Measurements from ENCODE around the gene SH3PXD2A.
"Not testable (repeated sequence)": the region's sequence is repeated elsewhere in the genome, so short reads cannot be mapped to it uniquely, and the experiment has no call there.

SH3PXD2A gene

DNA sequence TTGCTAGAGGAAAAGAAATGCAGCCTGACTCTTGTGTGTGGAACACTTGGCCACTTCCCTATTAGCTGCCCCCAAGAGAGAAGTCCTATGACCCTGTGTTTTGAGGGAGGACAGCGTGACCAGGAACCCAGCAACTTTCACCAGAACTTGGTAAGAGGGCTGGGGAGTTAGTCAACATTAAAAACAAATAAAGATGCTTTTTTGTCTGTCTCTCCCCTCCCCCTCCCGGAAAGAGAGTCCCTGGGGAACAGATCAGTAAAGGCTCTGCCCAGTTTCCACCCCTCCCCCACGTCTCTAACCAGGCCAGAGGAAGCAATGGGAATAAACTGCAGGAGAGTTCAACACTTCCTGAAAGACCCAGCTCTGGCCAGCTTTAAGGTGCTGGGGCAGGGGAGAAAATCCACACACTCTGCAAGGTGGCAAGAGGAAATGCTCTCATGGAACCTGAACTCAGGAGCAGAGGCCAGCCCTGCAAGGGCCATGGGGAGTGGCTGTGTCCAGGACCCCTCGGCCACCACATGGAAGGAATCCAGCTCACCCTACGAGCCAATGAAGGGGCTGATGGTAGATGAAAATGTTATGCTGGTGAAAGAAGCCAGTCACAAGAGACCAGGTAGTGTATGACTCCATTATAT, 21.5 kb downstream of the SH3PXD2A start:
- no peak for DNase-seq (ENCODE audit: low read depth in 2 of 2)

DNA sequence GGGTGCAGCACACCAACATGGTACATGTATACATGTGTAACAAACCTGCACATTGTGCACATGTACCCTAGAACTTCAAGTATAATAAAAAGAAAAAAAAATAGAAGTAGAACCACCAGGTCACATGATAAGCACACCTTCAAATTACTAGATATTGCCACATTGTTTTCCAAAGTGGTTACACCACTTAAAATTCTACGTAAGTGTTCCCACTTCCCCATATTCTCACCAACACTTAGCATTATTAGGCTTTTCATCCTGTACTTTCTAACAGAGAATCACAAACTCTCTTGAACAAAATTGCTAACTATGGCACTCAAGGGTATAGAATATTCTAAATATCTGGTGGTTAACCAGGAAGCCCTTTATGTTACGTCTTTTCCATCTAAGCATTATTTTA, 22.6 kb downstream of the SH3PXD2A start:
- no peak for DNase-seq (ENCODE audit: low read depth in 2 of 2)

DNA sequence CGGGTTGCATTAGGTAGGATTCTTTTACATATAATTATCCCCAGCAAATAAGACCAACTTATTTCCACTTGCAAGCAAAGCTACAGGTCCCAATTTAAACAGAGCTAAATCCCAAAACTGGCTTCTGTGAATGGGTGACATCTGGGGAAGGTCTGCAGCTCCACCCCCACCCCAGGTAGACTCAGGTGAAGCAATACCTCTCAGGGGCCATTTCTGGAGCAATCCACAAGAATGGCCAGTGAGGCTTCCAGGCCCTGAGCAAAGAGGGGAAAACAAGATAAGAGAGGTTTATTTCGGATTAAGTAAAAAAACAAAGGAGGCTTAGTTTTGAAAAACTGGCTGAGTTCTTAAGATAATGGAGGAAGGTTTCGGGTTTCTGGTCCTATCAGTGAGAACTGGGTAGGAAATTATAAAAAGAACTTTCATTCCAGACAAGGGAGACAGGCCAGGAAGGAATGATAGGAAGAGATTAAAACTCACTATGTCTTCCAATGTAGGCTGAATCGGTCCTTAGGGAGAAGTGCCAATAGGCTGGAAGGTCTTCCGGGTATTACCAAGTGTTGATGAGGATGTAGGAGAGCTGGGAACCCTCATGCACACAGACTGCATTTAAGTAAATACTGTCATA, 25.4 kb downstream of the SH3PXD2A start:
- no peak for DNase-seq (ENCODE audit: low read depth in 2 of 2)

DNA sequence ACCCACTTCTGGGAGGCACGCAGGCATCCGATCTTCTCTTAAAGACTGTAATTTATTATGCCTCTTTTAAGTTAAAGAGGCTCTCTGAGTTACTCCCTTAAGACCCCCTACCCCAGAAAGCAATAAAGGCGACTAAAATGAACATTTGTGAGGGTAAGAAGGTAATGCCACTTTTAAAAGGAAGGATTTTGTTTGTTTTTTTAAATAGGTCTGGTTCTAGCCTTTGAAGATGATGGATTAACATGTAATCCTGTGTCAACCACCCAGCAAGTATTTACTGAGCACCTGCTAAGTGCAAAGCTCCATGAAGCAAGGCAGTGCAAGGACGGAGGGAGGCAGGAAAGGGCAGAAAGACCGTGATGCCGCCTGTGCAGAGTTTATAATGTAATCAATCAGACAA, 26.1 kb downstream of the SH3PXD2A start:
- no peak for DNase-seq (ENCODE audit: low read depth in 2 of 2)

DNA sequence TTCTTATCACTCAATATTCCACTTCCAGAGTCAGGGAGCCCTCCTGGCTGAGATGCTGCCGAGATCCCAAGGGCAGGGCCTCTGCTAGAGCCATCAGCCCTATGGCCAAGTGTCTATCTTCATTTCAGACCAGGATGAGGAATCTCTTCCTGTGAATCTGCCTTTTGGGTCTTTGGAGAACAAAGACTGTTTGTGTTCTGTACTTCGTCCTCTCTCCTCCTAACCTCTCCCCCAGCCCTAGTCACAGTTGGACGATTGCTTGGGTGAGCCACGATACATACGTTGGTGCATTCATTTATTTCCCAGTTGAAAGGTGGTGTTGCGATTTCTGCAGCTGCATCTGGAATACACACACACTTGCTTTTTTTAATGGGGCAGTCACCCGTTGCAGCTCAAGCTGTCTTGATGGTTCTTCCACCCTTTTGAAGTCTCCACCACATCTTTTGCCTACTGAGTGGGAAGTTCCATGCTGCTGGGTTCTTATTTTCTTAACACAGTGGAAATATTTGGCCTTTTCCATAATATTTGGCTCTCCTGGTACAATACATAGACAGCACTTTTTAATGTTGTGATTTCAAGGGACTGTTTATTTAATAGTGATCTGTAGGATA, 26.7 kb downstream of the SH3PXD2A start:
- no peak for DNase-seq (ENCODE audit: low read depth in 2 of 2)

DNA sequence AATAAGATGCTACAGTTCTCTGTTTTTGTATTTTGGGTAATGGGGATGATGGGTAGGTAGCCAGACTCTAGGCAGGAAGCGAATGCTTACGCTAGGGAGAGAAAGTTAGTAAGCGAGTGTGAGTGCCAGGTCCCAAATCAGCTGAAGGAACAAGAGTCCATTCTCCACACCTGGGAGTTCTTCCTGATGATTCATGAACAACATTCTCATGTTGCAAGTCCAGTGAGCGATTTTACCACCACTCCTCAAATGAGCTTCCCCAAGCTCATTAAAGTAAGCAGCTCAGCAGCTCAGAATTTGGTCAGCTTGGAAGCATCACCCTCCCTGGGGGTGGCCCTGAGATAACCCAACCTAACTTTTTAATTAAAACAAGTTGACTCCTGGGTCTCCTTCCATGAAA, 27.3 kb downstream of the SH3PXD2A start:
- DNase-seq (ENCODE audit: low read depth in 2 of 2), result no peak

DNA sequence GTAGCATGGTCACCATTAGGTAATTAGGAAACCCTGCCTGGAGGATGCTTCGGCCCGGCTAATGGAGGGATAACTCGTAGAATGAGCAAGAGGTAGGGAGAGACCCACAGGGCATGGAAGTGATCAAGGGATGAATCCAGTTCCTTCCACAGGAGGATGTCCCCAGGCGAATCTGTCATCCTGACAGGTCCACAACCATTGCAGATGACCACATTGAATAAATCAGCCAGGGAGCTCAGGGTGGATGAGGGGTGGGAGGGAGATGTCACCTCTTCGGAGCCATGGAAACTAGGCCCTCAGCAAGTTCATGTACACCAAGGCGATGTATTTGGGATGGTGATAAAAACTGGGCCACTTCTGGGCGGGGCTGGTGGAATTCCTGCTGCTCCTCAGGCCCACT, 28.5 kb downstream of the SH3PXD2A start:
- no peak for DNase-seq (ENCODE audit: low read depth in 2 of 2)

DNA sequence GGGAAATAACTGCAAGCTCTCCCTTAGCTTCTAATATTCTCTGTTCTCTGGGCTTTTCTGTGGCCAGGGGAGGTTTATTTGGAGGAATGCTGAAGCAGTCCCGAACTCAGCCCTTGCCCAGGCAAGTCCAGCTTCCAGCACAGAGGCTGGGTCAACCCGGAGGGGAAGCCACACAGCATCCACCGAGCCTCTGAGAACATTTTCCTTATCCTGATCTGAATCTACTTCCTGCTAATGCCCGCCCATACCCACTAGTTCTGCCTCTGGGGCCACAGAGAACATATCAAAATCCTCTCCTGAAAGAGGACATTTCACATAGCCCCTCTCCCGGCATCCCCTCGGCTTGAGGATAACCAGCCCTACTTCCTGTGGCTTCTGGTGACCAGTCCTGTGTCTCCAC, 31.1 kb downstream of the SH3PXD2A start:
- no peak for DNase-seq (ENCODE audit: low read depth in 2 of 2)

DNA sequence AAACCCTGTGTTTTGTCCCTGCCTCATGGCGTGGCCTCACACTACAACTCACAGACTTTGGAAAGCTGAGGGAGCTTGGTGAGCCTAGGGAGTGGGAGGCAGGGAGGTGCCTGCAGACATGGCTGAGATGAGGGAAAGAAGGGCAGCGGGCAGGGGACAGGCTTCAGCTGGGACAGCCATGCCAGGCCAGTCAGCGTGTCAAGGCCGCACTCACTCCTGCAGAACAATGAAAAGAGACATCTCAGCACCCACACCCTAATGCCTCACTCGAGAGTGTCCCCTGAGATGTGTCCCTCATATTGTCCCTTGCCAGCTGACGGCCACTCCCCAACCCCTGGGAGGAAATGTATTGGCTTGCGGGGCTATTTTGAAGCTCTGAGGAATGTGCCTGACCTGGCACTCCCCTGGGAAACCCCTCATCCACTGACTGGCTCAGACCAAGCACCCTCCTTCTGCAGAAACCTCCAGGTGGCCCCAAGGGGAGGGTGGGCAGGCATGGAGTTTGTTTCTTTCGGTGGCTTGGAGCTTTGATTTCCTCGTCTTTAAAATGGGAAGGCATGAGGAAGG, 31.6 kb downstream of the SH3PXD2A start:
- DNase-seq (ENCODE audit: low read depth in 2 of 2), result no peak

DNA sequence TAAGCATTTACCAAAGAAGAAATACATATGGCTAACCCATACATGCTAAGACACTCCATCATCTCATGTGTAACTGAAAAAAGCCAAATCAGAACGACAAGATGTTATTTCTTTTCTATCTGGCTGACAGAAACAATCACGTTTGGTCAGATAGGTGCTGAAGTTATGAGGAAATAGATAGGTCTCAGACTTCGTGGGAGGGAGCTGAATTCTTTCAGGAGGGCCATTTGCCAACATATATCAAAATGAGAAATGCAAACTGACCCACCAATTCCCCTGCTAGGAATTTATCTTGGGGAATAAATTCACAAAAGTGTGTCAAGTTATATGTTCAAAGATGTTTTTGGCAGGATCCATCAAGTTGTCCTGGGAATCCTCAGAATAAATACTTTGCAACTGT, 32.6 kb downstream of the SH3PXD2A start:
- DNase-seq (ENCODE audit: low read depth in 2 of 2), result no peak

DNA sequence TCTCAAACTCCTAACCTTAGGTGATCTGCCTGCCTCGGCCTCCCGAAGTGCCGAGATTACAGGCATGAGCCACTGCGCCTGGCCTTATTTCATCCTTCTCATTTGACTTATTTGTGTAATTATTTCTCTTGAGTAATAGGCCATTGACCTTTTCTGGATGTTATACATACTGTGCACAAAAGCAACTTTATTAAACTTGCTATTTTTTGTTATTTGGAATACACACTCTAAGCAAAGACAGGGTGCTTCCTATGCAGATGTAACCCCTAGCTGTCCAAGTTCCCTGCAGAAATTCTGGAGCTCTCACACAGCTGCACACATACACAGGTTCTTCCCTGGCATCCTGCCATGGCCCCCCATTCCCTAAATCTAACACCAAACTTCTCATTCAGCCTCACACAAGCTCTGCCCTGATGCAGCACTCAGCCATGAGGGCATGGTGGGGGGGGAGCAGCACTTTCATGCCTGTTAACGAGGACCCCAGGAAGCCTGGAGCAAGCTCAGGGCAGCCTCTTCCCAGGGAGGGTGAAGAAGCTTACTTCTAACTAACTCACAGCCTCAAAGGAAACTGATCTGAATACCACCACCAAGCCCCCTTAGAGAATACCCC, 33.2 kb downstream of the SH3PXD2A start:
- no peak for DNase-seq (ENCODE audit: low read depth in 2 of 2)

DNA sequence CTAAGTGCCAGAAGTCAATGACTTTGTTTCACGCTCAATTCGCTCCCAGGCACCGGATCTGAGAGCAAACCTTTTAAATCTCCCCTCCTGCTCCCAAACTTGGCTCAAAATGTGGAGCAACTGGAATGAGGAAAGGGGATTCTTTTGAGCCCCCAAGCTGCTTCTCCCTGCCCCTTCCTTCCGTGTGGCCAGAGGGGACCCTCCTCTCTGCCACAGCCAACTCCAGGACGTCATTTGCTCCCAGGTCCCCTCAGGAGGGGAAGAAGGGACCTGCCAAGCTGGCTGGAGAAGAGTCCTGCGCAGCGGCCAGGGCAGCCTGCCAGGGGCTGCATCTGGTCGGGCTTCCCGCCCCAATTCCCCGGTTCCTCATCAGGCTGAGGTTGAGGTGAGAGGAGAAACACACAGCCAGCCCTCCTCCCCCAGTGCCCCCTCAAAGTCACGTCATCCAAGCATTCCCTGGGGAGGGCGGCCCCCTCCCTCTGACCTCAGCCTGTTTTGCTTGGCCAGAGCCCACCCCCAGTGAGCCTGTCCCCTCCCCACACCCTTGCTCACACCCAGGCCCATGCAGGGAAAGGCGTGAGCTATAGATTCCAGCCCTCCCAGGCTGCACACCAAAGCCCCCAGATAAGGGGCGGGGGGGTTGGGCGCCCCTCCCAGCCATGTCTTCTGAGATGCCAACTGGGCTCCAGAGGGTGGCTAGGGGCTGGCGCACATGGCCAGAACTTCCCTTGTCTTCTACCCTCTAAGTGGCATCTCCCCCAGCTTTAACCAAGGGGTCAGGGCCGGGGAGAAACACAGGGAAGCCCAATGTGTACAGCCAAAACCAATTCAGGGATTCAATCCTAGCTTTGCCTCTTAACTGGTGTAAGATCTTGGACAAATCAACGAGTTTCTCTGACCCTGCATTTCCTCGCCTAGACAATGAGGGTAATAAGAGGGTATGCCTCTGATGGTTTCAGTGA, 35.0 kb downstream of the SH3PXD2A start:
- no peak for DNase-seq (ENCODE audit: low read depth in 2 of 2)

DNA sequence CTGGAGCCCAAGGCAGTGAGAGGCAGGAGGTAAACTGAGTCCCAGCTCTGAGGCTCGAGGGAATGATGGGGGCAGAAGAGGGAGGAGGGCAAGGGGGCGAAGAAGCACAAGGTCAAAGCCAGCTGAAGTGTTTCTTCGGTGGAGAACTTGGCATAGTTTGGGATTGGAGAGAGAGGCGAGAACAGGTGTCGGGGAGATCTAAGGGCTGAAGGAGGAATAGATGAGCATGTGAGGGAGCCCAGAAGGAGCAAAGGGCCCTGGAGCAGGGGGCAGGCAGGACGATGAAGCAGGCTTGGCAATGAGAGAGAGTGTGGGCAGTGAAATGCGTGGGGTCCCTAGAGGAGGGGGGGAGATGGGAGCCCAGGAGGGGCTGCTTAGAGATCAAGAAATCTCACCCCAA, 35.9 kb downstream of the SH3PXD2A start:
- no peak for DNase-seq (ENCODE audit: low read depth in 2 of 2)

DNA sequence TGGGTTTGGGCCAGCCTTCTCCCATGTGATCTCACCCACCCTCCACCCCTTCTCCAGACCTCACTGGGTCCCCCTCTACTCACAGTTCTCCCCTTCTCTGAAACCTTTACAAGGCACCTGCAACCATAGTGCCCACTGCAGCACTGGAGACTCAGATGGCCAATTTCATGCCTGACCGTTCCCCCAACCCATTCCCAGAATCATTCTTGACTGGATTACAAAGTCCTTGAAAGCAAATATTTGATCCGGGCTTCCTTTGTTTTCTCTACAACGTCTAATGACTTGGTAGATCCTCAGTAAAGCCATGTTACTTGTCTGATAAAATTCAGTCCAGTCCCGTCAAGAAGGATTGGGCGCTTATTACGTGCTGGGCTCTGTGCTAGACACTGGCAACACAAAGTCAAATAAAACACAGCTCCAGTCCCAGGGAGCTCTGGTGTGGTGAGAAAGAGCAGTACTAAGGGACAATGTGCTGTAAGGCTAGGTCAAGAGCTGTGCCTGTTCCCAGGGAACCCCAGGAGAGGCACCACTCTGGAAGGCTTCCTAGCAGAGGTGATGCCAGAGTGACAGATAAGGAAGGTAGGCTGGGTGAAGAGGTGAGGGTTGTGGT, 36.5 kb downstream of the SH3PXD2A start:
- DNase-seq (ENCODE audit: low read depth in 2 of 2), result no peak

DNA sequence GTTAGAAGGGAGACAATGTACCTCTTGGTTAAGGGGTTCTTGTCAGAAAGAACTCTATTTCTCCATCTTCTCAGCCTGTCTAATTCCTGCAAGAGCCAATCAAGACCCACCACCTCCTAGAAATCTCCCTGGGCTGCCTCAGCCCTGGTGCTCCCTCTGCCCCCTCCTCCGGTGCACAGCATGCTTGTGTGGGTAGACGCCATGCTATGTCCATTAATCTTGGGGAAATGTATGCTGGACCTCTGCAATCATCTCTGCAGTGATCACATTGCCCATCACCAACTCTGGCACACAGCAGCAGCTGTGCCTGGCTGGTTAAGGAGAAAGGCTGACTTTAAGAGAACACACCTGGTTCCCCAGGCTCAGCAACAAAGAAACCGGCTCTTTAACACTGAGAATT, 37.3 kb downstream of the SH3PXD2A start:
- DNase-seq (ENCODE audit: low read depth in 2 of 2), result no peak

DNA sequence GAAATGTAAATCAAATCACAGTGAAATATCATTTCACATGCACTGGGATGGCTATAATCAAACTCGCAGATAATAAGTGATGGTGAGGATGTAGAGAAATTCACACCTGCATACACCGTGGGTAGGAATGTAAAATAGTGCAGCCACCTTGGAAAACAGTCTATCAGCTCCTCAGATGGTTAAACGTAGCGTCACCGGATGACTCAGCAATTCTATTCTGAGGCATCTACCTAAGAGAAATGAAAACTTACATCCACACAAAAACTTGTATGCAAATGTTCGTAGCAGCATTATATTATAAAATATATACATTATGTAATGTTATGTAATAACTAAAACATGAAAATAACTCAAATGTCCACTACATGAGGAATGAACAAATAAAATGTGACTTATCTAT, 38.9 kb downstream of the SH3PXD2A start:
- no peak for DNase-seq (ENCODE audit: low read depth in 2 of 2)

DNA sequence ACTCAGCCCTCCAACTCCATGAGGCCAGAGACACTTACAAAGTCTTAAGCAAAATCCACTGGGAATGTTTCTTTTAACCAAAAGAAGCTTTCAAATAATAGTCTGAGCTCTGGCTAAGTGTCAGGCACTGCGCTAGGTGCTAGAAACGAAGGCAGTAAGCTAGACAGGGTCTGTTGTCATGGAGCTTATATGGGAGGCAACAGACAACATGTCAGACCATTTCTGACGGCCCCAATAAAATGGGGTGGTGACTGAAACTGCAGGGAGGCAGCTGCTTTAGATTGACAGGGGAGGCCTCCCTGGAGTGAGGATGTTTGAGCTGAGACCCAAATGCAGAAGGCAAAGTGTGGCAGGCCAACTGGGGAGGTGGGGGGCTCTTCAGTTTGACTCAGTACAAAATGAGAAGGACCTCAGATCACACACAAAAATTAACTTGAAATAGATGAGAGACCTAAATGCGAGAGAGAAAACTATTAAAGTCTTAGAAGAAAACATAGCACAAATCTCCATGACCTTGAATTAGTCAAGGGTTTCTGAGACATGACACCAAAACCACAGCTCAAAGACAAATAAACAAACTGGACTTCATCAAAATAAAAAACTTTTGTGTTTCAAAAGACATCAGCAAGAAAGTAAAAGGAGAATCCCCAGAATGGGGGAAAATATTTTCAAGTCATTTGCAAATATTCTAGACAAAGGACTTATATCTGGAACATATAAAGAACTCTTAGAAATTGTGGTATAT, 40.6 kb downstream of the SH3PXD2A start:
- DNase-seq (ENCODE audit: low read depth in 2 of 2), result no peak

DNA sequence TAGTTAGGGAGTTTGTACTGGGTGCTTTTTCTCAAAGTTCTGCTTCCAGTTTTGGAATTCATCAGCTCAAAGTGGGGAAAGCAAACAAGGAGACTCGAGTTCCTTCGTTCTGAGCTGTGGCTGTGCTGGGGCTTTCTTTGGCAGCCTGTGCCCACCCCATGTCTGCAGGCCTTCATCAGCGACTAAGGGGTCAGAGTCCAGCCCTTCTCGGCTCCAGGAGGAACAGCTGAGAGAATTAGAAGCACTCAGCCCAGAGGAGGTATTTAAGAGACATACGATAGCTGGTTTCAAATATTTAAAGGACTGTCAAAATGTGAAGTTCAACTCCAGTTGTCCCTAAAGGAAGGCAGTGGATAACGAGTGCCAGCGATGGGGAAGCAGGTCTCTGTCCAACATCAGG, 41.3 kb downstream of the SH3PXD2A start:
- DNase-seq (ENCODE audit: low read depth in 2 of 2), result no peak

DNA sequence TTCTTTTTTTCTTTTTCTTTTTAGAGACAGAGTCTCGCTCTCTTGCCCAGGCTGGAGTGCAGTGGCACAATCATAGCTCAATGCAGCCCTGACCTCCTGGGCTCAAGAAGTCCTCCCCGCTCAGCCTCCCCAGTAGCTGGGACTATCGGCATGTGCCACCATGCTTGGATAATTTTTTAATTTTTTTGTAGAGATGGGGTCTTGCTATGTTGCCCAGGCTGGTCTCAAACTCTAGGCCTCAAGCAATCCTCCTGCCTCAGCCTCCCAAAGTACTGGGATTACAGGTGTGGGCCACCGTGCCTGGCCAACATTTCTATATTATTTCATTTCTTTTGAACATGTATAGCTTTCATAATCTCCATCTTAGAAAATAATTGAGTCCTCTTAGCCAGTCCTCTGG, 42.1 kb downstream of the SH3PXD2A start:
- not testable (repeated sequence) for DNase-seq (ENCODE audit: low read depth in 2 of 2)

DNA sequence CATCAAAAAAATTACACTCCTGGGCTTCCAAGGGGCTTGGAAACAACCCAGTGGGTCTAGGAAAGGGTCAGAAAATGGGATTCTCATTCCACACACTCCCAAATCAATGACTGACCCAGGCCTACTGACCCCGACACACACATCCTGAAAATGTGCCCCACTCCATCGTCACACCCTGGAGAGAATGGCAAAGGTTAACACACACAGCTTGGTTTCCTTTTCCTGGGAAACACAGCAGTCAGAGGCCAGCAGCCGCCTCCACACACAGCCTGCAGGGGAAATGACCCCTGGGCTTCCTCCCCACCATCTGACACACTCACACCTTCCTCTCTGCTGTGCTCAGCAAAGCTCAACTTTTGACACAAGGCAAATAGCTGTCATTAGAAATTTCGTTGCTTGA, 42.9 kb downstream of the SH3PXD2A start:
- DNase-seq (ENCODE audit: low read depth in 2 of 2), result no peak
